ENCODE measurements around the gene RNASE13.
"Not testable (repeated sequence)": the region's sequence is repeated elsewhere in the genome, so short reads cannot be mapped to it uniquely, and the experiment has no call there.

Gene RNASE13

DNA sequence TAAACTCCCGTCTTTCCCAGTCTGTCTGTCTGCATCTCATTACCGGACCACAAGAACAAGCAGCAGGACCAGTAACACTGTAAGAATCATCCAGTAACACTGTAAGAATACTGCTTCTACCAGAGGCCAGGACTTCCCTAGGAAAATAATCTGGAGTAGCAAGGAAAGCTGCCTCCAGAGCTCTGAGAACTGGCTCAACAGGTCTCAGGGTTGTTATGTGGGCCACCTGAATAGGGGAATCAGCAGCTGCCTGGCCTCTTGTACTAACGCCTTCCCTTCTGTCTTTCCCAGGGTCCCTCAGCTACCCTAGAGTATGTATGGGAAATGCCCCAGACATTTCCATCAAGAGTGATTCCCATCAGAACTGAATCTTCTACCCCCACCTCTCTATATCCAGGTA lies 36.5 kb downstream of the RNASE13 start:
- TF ChIP-seq JUND (IDR thresholded peaks at IDR 0.05; ENCODE audit: low read depth), result no peak
- in situ Hi-C loops (cut with HindIII; ENCODE audit: low pct_unique_long_range_greater_than_20kb, low sequenced_read_pairs), result no loop called here
- DNase-seq (ENCODE audit: low read depth in 1 of 2, low spot score in 1 of 2), result peak in 1 of 2 experiments; percentile 70

DNA sequence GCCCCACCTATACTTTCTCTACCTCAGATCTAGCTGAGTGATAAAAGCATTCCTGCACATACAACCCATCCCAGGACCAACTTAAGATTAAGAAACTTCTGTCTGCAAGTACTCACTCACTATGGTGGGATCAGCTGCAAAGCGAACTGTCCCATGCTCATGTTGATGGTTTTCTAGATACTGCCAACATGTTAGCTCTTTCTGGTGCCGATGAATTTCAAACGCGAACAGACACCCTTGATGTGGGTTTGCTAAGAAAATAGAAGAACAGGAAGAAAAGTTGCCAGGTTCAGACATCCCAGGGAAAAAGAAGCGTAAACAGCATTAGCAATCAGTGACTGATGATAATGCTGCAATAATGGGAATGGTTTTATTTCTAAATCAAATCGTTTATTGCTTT lies 37.0 kb downstream of the RNASE13 start:
- in situ Hi-C loops (cut with HindIII; ENCODE audit: low pct_unique_long_range_greater_than_20kb, low sequenced_read_pairs), result no loop called here
- no peak for TF ChIP-seq JUND (IDR thresholded peaks at IDR 0.05; ENCODE audit: low read depth)
- DNase-seq (ENCODE audit: low read depth in 1 of 2, low spot score in 1 of 2), result no peak

DNA sequence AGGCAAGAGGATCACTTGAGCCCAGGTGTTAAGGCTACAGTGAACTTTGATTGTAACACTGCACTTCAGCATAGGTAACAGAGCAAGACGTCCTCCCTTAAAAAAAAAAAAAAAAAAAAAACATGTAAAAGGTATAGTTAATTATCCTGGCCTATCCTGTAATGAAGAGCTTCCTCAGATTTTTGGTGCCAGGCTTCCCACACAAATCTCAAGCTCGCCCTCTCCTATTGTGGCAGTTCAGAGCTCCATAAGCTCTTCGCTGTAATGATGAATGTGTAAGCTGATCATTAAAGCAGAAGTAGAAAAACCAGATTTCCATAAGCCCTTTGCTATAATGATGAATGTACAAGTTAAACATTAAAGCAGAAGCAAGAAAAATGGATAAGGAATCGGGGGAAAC lies 37.5 kb downstream of the RNASE13 start:
- in situ Hi-C loops (cut with HindIII; ENCODE audit: low pct_unique_long_range_greater_than_20kb, low sequenced_read_pairs), result no loop called here
- TF ChIP-seq JUND (IDR thresholded peaks at IDR 0.05; ENCODE audit: low read depth), result no peak

DNA sequence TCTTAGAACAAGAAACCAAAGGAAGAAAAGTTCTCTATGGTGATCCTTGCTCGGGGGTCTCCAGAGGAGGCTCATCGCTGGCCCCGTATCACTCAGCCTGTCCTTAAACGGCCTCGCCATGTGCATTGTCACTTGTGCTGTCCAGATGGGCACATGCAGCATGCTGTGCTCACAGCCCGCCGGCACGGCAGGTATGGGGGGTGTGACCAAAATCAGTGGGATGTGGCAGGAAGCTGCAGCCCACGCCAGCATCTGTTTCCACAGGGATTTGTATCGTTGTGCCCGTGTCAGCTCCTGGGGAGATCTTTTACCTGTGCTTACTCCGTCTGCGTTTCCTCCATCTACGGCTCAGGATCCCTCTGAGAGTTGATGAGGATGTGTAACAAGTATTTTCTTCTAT lies 38.1 kb downstream of the RNASE13 start:
- no peak for DNase-seq (ENCODE audit: low read depth in 1 of 2, low spot score in 1 of 2)
- in situ Hi-C loops (cut with HindIII; ENCODE audit: low pct_unique_long_range_greater_than_20kb, low sequenced_read_pairs), result no loop called here
- TF ChIP-seq JUND (IDR thresholded peaks at IDR 0.05; ENCODE audit: low read depth), result no peak

More for the DNA sequence above, 37.5 kb downstream of the RNASE13 start:
- DNase-seq (ENCODE audit: low read depth in 1 of 2, low spot score in 1 of 2), result no peak

DNA sequence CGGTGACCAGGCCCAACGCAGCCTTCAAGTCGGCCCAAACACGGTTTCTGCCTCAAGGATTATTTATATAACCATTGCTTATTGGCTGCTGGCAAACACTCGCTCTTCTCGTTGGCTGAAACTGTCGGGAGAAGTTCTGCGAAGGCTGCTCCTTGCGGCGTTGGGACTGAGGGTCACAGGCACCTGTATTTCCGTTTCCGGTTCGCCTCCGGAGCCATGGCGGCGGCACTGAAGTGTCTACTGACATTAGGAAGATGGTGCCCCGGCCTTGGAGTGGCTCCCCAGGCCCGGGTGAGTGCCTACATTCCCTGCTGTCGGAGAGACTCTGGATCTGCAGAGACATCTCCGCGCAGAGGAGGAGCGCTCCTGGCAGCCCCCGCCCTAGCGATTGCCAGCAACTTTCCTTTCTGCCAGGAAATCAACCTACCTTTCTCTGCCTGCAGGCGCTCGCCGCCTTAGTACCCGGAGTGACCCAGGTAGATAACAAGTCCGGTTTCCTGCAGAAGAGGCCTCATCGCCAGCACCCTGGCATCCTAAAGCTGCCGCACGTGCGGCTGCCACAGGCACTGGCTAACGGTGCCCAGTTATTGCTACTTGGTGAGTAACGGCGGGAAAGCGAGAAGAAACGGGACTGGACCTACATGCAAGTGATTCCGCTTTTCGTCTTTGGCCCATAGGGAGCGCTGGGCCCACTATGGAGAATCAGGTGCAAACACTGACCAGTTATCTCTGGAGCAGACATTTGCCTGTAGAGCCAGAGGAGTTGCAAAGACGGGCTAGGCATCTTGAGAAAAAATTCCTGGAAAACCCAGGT lies 44.6 kb downstream of the RNASE13 start, which contains the start of gene METTL17:
Gene METTL17 (plus strand): TSS at position 194 of the 814 bp plus-strand sequence. CDS start 23 bp downstream, at position 217.
- no peak for TF ChIP-seq JUND (IDR thresholded peaks at IDR 0.05; ENCODE audit: low read depth)

DNA sequence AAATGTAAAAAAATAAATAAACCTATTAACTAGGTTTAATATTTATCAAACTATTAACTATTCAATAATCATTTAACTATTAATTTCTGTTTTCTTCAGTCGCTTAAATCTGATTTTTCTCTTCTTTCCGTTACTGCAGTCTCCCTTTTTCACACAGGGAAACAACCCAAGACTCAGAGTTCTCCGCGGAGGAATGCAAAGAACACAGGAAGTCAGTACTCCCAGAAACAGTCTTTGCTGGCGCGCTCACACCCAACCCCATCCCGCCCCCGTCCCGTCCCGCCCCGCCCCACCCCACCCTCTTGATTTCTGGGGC lies 45.2 kb downstream of the RNASE13 start:
- no peak for TF ChIP-seq JUND (IDR thresholded peaks at IDR 0.05; ENCODE audit: low read depth)
- no peak for DNase-seq (ENCODE audit: low read depth in 1 of 2, low spot score in 1 of 2)
- in situ Hi-C loops (cut with HindIII; ENCODE audit: low pct_unique_long_range_greater_than_20kb, low sequenced_read_pairs), result no loop called here

More for the DNA sequence above, 44.6 kb downstream of the RNASE13 start, which contains the start of gene METTL17:
- in situ Hi-C loops (cut with HindIII; ENCODE audit: low pct_unique_long_range_greater_than_20kb, low sequenced_read_pairs), result no loop called here
- DNase-seq (ENCODE audit: low read depth in 1 of 2, low spot score in 1 of 2), result peak; percentile 64 to 96

DNA sequence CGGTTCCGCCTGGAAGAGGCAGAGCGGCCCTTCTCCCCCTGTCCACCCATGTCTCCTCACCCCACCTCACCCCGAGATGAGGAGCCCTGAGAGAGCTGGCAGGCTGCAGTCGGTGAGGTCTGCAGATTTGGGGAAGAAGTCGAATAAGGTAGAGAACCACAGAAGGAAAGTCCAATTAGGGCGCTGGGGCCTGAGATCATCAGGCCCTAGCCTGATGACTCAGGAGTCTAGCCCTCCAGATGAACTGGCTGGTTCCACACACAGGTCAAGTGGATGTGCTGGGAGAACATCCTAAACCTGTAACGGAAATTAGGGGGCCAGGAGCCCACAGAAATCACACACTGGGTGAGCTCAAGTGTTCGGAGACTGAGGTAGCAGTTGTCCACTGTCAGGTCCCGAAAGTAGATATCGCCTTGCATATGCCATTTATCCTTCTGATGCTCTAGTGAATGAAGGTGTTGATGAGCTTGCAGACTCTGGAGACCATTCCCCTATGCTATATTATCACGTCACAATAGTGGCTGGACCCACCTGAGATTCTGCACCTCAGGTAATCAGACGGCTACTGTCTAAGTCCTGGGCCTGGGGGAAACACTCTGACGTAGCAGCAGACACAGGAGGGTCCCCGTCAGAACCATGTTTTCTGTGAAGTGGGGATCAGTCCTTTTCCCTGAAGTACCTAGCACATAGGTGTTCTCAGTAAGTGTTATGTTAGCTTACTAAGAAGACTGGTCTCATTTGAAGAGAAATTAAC lies 45.7 kb downstream of the RNASE13 start:
- in situ Hi-C loops (cut with HindIII; ENCODE audit: low pct_unique_long_range_greater_than_20kb, low sequenced_read_pairs), result no loop called here
- TF ChIP-seq JUND (IDR thresholded peaks at IDR 0.05; ENCODE audit: low read depth), result no peak
- DNase-seq (ENCODE audit: low read depth in 1 of 2, low spot score in 1 of 2), result no peak

DNA sequence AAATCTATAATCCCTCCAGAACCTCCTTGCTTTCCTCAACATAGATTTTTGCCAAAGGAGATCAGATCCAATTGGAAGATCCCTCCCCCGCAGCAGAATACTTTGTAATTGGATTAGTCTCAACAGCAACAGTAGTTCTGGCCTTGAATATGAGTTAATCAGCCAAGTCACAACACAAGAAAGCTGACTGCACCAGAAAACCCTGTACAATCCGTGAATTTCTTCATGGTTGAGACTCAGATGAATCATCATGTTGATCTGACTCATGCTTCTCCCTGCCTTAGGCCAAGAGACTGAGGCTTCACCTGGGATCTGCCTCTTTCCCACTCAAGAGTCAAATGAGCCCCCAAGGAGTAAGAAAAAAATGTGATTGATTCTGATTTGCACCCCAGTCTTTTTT lies 47.8 kb downstream of the RNASE13 start:
- in situ Hi-C loops (cut with HindIII; ENCODE audit: low pct_unique_long_range_greater_than_20kb, low sequenced_read_pairs), result no loop called here
- no peak for DNase-seq (ENCODE audit: low read depth in 1 of 2, low spot score in 1 of 2)
- TF ChIP-seq JUND (IDR thresholded peaks at IDR 0.05; ENCODE audit: low read depth), result no peak

DNA sequence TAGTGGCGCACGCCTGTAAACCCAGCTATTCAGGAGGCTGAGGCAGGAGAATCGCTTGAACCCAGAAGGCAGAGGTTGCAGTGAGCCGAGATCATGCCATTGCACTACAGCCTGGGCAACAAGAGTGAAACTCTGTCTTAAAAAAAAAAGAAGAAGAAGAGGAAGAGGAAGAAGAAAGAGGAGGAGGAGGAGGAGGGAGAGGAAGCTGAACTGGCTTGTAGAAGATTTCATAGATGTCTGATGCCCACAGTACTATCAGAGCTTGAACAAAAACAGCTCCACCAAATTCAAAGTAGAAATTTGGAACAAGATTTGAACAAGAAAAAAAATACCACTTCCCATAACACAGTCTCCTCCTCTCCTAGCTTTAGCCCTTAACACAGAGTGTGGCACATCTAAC lies 49.0 kb downstream of the RNASE13 start:
- in situ Hi-C loops (cut with HindIII; ENCODE audit: low pct_unique_long_range_greater_than_20kb, low sequenced_read_pairs); DNase-seq (ENCODE audit: low read depth in 1 of 2, low spot score in 1 of 2): not testable (repeated sequence)
